Erythroblast (primary cell): ENCODE results near the gene TFAP2A.

Experiments used
- GATA1 ChIP-seq: IDR thresholded peaks from 2 replicates; pipeline ENCODE4 v1.6.1; 2011; ENCODE audit warnings: low read depth, mild to moderate bottlenecking, control low read depth, low read length, moderate library complexity
- POLR2A ChIP-seq: IDR thresholded peaks from 2 replicates; pipeline ENCODE4 v1.6.1; 2011; ENCODE audit warnings: mild to moderate bottlenecking, low read length

- TF ChIP-seq POLR2A, result no peak
- TF ChIP-seq GATA1, result no peak
These were observed 975 bp upstream of the TFAP2A start for GRCh38 chr6:10415617-10416480.
